Heart left ventricle (tissue), 16 donors: ENCODE measurements around the gene ANKLE2. TPM values are rescaled to one million over a fixed set of nuclear protein-coding genes. Genes with fewer than 3 reads are reported as not detected.
A peak's percentile ranks its signal among the peaks of the same experiment; 100 is the strongest.

ENCODE experiments used
- ATAC-seq, 4 donors: fragments of 200-7000 bp; cut with Tn5 transposase; one replicate each; pipeline ENCODE4 v1.9.1; 2020 to 2022; ENCODE audit warnings: moderate library complexity in 4 of 4, mild to moderate bottlenecking in 3 of 4, moderate number of reproducible peaks in 1 of 4
- DNase-seq, 5 donors: peaks; one replicate each; pipeline ENCODE4 v3.0.0-alpha.2; 2020
- H3K27ac ChIP-seq, 12 donors: fragments of 200-600 bp; sonication (generic) in 4 of 12; one replicate each; pipeline versions ENCODE4 v1.5.0 to v1.8.0; 2016 to 2022; ENCODE audit warnings: mild to moderate bottlenecking in 2 of 12
- H3K27me3 ChIP-seq, 9 donors: fragments of 200-600 bp; sonication (generic) in 2 of 9; one replicate each; pipeline versions ENCODE4 v1.5.1 to v1.8.0; 2016 to 2022; ENCODE audit warnings: mild to moderate bottlenecking in 3 of 9
- H3K36me3 ChIP-seq, 9 donors: fragments of 200-600 bp; sonication (generic) in 2 of 9; one replicate each; pipeline versions ENCODE4 v1.5.0 to v1.8.0; 2018 to 2022; ENCODE audit warnings: mild to moderate bottlenecking in 2 of 9
- H3K4me1 ChIP-seq, 12 donors: fragments of 200-600 bp; sonication (generic) in 4 of 12; one replicate each; pipeline versions ENCODE4 v1.5.0 to v1.8.0; 2016 to 2022; ENCODE audit warnings: mild to moderate bottlenecking in 3 of 12
- H3K4me3 ChIP-seq, 12 donors: fragments of 200-600 bp; sonication (generic) in 4 of 12; one replicate each; pipeline versions ENCODE4 v1.5.0 to v1.8.0; 2017 to 2022; ENCODE audit warnings: mild to moderate bottlenecking in 9 of 12, moderate library complexity in 4 of 12
- H3K9me3 ChIP-seq, 12 donors: fragments of 200-600 bp; sonication (generic) in 4 of 12; one replicate each; pipeline versions ENCODE4 v1.5.0 to v1.8.0; 2016 to 2022; ENCODE audit warnings: mild to moderate bottlenecking in 1 of 12
- CTCF ChIP-seq, 12 donors: fragments of 200-600 bp; sonication (generic) in 4 of 12; IDR thresholded peaks; one replicate each; pipeline versions ENCODE4 v1.5.0 to v1.8.0; 2018 to 2022; ENCODE audit warnings: antibody characterized with exemption in 12 of 12, mild to moderate bottlenecking in 5 of 12
- POLR2A ChIP-seq, 2 donors: fragments of 450-650 bp; IDR thresholded peaks; one replicate each; pipeline ENCODE4 v1.6.1; 2017; ENCODE audit warnings: antibody characterized with exemption in 2 of 2, mild to moderate bottlenecking in 2 of 2, moderate library complexity in 2 of 2
- WGBS, 4 donors: extraction: QIAGEN DNeasy Blood & Tissue Kit in 2 of 4; methylation state at CpG; one replicate each; pipeline versions ENCODE4 v1.1.5 to v1.1.7; 2013 to 2018; 5-methylcytosine and 5-hydroxymethylcytosine counted together
- intact Hi-C, 10 donors: fragments of 100-400 bp; cut with DNase I; formaldehyde crosslinking; loops; one replicate each; pipeline versions ENCODE4 v1.11.1 to v1.14.2; 2022
- polyA plus RNA-seq, 2 donors: library from polyadenylated mRNA; stranded (reverse); fragments of 200-250 nt; gene quantifications; one replicate each; pipeline ENCODE4 v1.2.3, GENCODE V29; 2013
- total RNA-seq, 9 donors: library from RNA; depleted of rRNA in 2 of 9; stranded (reverse); fragments of >200 nt in 2 of 9; fragmentation: NEBNext Ultra II Directional in 3 of 9; extraction: Animal tissue kit (Norgen Biotek cat#: 25700) in 3 of 9; gene quantifications; one replicate each; pipeline versions ENCODE4 v1.1.0 to v1.2.4, GENCODE V29; 2016 to 2023
- donor health status: ischemic (EF 13 %, LVEDD 7.1; RV severe dilation, severe dysfunction).
- donor health status: healthy with polysubstance abuse.
- donor health status: DM: no; HTN: yes; CAD: no.
- donor health status: DM: no; HTN: no; CAD: no.
- donor health status: ischemic (EF 25% LVEDD 6.9; RV normal size, moderate dysfunction).
- donor health status: ischemic (EF 25% LVEDD 5.7; RV mildly dilated, moderate dysfunction).
- donor health status: healthy.
- donor health status: DM: yes; HTN: yes; CAD: no.
- donor health status: ischemic (EF 35%, LVEDD 5.7; RV mildly dilated, moderate dysfunction).
- donor health status: nonischemic (EF 11% LVEDD 7.7; RV severe dilation, severe dysfunction).
- donor health status: DM: yes; HTN: yes; CAD: no.
- donor health status: PGD.
- donor health status: ischemic (EF 29% LVEDD 5.4; RV normal size, mild dysfunction).
- donor health status: nonischemic (EF 23%, LVEDD 6.1; RV moderate dilation, normal function).

Gene ANKLE2
- total and polyA plus RNA-seq, 11 donors, result 15.5 to 45.2 (median 27.8) TPM

GRCh38 chr12:132723764-132724140 is 37.9 kb downstream of the ANKLE2 start:
- Histone ChIP-seq H3K4me1 (peaks cover 0 to 5% (median 0%) of the 10 kb centered on the region in 12 donors), H3K9me3 (no peaks in the 10 kb centered on the region), H3K4me3 (no peak overlapping the region), H3K27me3 (no peaks in the 10 kb centered on the region), H3K27ac (no peak overlapping the region), H3K36me3 (peaks cover 5 to 100% (median 97%) of the 10 kb centered on the region in 9 donors)
- intact Hi-C loops, result no loop called here
- DNase-seq, result no peak
- ATAC-seq, result no peak
- no peak for TF ChIP-seq POLR2A (IDR thresholded peaks at IDR 0.05)
- TF ChIP-seq CTCF (IDR thresholded peaks at IDR 0.05), result no peak
- 93 to 96% (median 96%) methylated on average over 2 of the region's 2 CpGs for whole genome bisulfite sequencing, 4 donors

GRCh38 chr12:132723015-132723763 is 38.4 kb downstream of the ANKLE2 start:
- peaks cover 5 to 97% (median 91%) of the 10 kb centered on the region in 9 donors for H3K36me3 ChIP-seq
- no peak overlapping the region for H3K27ac ChIP-seq
- WGBS, 4 donors, result 63 to 78% (median 76%) methylated on average over 25 to 30 of the region's 30 CpGs
- H3K4me3 ChIP-seq, result no peak overlapping the region
- peaks cover 0 to 5% (median 0%) of the 10 kb centered on the region in 12 donors for H3K4me1 ChIP-seq
- ATAC-seq (peak; percentile 78 to 84 (median 82)), DNase-seq (peak; percentile 37 to 81 (median 62))
- H3K27me3 ChIP-seq, result no peaks in the 10 kb centered on the region
- intact Hi-C loops, result no loop called here
- no peaks in the 10 kb centered on the region for H3K9me3 ChIP-seq
- TF ChIP-seq CTCF (IDR thresholded peaks at IDR 0.05) (no peak), POLR2A (IDR thresholded peaks at IDR 0.05) (no peak)

- intact Hi-C loops, result no loop called here
Measured at GRCh38 chr12:132720606-132721345, 40.9 kb downstream of the ANKLE2 start.

More at GRCh38 chr12:132720606-132721345, 40.9 kb downstream of the ANKLE2 start:
- Histone ChIP-seq H3K4me3 (no peak overlapping the region), H3K27me3 (no peaks in the 10 kb centered on the region), H3K4me1 (peaks cover 0 to 5% (median 0%) of the 10 kb centered on the region in 12 donors), H3K27ac (no peak overlapping the region), H3K36me3 (peaks cover 0 to 95% (median 89%) of the 10 kb centered on the region in 9 donors), H3K9me3 (no peaks in the 10 kb centered on the region)
- peak in 1 of 5 donors; percentile 20 for DNase-seq
- TF ChIP-seq CTCF (IDR thresholded peaks at IDR 0.05) (no peak), POLR2A (IDR thresholded peaks at IDR 0.05) (no peak)
- 93 to 94% (median 94%) methylated on average over 24 to 25 of the region's 25 CpGs for WGBS, 4 donors
- no peak for ATAC-seq
